GM12878 (cell line): ENCODE results near the gene SLC6A3. TPM values are rescaled to one million over a fixed set of nuclear protein-coding genes. Genes with fewer than 3 reads are reported as not detected.

Experiments used
- ATF2 ChIP-seq: IDR thresholded peaks from 2 replicates; pipeline ENCODE4 v1.6.1; 2012; ENCODE audit warnings: low read length, inconsistent platforms
- CREM ChIP-seq: IDR thresholded peaks from 2 replicates; pipeline ENCODE4 v1.6.1; 2014; ENCODE audit warnings: antibody characterized with exemption, low read depth
- CUX1 ChIP-seq: IDR thresholded peaks from 2 replicates; pipeline ENCODE4 v1.6.1; 2012; ENCODE audit warnings: improper control_type of control experiment, low read depth, low read length; ENCODE audit not compliant: insufficient replicate concordance
- HDGF ChIP-seq: fragments of 450-650 bp; IDR thresholded peaks from 2 replicates; pipeline ENCODE4 v1.6.1; 2016; ENCODE audit warnings: antibody characterized with exemption
- IRF4 ChIP-seq: IDR thresholded peaks from 2 replicates; pipeline ENCODE4 v1.6.1; 2011; ENCODE audit warnings: low read depth, low read length
- KAT2A ChIP-seq: conservative IDR thresholded peaks from 2 replicates; pipeline ENCODE4 v1.6.1; 2011; ENCODE audit warnings: low read depth, low read length; ENCODE audit not compliant: control insufficient read depth
- MTA2 ChIP-seq: fragments of 450-650 bp; IDR thresholded peaks from 2 replicates; pipeline ENCODE4 v1.6.1; 2016; ENCODE audit warnings: low read depth, mild to moderate bottlenecking, moderate library complexity
- PBX3 ChIP-seq: IDR thresholded peaks from 2 replicates; pipeline ENCODE4 v1.6.1; 2011; ENCODE audit warnings: mild to moderate bottlenecking, low read depth, low read length, moderate library complexity; ENCODE audit not compliant: insufficient replicate concordance
- POLR2AphosphoS5 ChIP-seq: IDR thresholded peaks from 2 replicates; pipeline ENCODE4 v1.6.1; 2011; ENCODE audit warnings: mild to moderate bottlenecking, low read length, inconsistent platforms
- PRDM15 ChIP-seq: fragments of 450-650 bp; formaldehyde crosslinking; IDR thresholded peaks from 2 replicates; pipeline ENCODE4 v1.4.0; 2020; ENCODE audit warnings: mild to moderate bottlenecking, moderate library complexity
- TAF1 ChIP-seq: IDR thresholded peaks from 2 replicates; pipeline ENCODE4 v1.6.1; 2011; ENCODE audit warnings: mild to moderate bottlenecking, low read depth, low read length, borderline replicate concordance
- TCF3 ChIP-seq: IDR thresholded peaks from 2 replicates; pipeline ENCODE4 v1.6.1; 2012; ENCODE audit warnings: low read depth, mild to moderate bottlenecking, low read length, borderline replicate concordance; ENCODE audit not compliant: insufficient read depth
- polyA plus RNA-seq, 11 experiments: library from polyadenylated mRNA; depleted of rRNA in 4 of 11; unstranded in 6 of 11; stranded (reverse) in 5 of 11; fragments of >200 nt; fragmentation: Nextera tagmentation in 4 of 11; fragmentation: Illumina TruSeq in 1 of 11; extraction: Ambion mirVana in 4 of 11; extraction: Trizol in 1 of 11; gene quantifications; 1 replicate in 1 of 11; 2 replicates in 10 of 11; pipeline versions ENCODE4 v1.2.1 to v1.2.3, GENCODE V29; 2011 to 2016; ENCODE audit warnings: inconsistent platforms in 2 of 11, missing spikeins in 2 of 11, low read depth in 1 of 11
- total RNA-seq, 4 experiments: library from RNA; depleted of rRNA in 3 of 4; stranded (reverse); fragments of >200 nt in 3 of 4; fragmentation: Illumina TruSeq in 1 of 4; extraction: Trizol in 1 of 4; gene quantifications; 2 replicates each; pipeline versions ENCODE4 v1.2.1 to v1.2.3, GENCODE V29; 2013 to 2021

The SLC6A3 gene
- total and polyA plus RNA-seq, 10 of the 15 experiments (the other 5 are each of a cell fraction or from before 2014, with no cell fraction given) = 0.01 TPM; not detected in 9

- TF ChIP-seq CUX1 (no peak), ATF2 (no peak), TCF3 (no peak), IRF4 (no peak), HDGF (no peak), POLR2AphosphoS5 (no peak), KAT2A (no peak), MTA2 (no peak), TAF1 (no peak), PBX3 (no peak), PRDM15 (CRISPR knock-in tag) (no peak), CREM (no peak)
These were observed 86.6 kb downstream of the SLC6A3 start (continued) for GRCh38 chr5:1358726-1359025.
